ENCODE measurements around the gene PHACTR1. TPM values are rescaled to one million over a fixed set of nuclear protein-coding genes. Genes with fewer than 3 reads are reported as not detected.

Gene PHACTR1
- total RNA-seq, 4 donors from 2014 or later, result 1.2 to 3.2 (median 1.6) TPM; not detected in 1

DNA sequence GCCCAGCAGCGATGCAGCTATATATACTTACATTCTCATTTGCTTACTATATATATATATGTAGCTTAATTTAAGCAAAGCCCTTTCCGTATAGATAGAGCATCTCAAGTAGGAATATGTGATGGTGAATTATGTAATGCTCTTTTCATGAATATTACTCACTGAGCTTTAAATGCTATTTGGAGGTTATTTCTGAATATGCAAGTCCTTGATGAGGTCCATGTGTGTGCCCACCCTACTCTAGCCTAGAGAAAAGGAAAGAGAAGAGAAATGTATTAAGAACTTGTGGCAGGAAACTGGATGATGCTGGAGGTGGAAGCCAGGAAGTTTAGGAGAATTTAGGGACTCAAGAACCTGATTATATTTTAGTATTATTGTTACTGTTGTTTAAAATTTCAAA is 63.2 kb downstream of the PHACTR1 start:
- in situ Hi-C loops (cut with MboI; ENCODE audit: low pct_ligation_motif_present in 1 of 4, low pct_unique_long_range_greater_than_20kb in 1 of 4, low sequenced_read_pairs in 3 of 4), result no loop called here
- TF ChIP-seq, protein P1, sequence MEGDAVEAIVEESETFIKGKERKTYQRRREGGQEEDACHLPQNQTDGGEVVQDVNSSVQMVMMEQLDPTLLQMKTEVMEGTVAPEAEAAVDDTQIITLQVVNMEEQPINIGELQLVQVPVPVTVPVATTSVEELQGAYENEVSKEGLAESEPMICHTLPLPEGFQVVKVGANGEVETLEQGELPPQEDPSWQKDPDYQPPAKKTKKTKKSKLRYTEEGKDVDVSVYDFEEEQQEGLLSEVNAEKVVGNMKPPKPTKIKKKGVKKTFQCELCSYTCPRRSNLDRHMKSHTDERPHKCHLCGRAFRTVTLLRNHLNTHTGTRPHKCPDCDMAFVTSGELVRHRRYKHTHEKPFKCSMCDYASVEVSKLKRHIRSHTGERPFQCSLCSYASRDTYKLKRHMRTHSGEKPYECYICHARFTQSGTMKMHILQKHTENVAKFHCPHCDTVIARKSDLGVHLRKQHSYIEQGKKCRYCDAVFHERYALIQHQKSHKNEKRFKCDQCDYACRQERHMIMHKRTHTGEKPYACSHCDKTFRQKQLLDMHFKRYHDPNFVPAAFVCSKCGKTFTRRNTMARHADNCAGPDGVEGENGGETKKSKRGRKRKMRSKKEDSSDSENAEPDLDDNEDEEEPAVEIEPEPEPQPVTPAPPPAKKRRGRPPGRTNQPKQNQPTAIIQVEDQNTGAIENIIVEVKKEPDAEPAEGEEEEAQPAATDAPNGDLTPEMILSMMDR (IDR thresholded peaks at IDR 0.05), result no peak
- no peak for TF ChIP-seq POLR2AphosphoS5 (IDR thresholded peaks at IDR 0.05)
- no peak for TF ChIP-seq EP300 (IDR thresholded peaks at IDR 0.05; ENCODE audit: low read depth)
- no peak for TF ChIP-seq POLR2A (IDR thresholded peaks at IDR 0.05)
- H3K4me3 ChIP-seq, result no peak overlapping the region
- no peak for DNase-seq
- H3K36me3 ChIP-seq, result no peaks in the 10 kb centered on the region
- intact Hi-C loops (cut with DNase I; ENCODE audit: low total_unique reads), result no loop called here
- H3K27me3 ChIP-seq, result no peaks in the 10 kb centered on the region
- H3K27ac ChIP-seq, result no peak overlapping the region
- whole genome bisulfite sequencing, 2 donors (ENCODE audit: low coverage in 1 of 2), result 60 to 78% methylated on average over 2 of the region's 2 CpGs
- no peaks in the 10 kb centered on the region for H3K4me1 ChIP-seq
- no peaks in the 10 kb centered on the region for H3K9me3 ChIP-seq

DNA sequence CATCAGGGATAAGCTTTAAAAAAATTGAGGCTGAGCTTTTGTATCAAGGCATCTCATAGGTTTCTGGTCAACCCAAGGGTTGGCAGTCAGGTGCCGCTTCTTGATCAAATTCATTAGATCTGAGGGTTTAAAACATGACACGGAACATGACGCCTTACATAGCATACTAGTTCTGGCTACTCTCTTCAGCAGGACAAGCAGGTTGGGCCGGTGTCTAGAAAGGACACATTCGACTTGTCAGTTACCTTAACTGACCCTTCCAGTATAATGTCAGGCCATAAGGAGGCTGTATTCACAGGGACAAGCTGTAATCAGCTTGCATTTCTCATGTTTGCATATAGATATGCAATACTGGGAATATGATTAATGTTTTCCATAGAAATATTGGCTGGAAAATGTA is 65.6 kb downstream of the PHACTR1 start:
- in situ Hi-C loops (cut with MboI; ENCODE audit: low pct_ligation_motif_present in 1 of 4, low pct_unique_long_range_greater_than_20kb in 1 of 4, low sequenced_read_pairs in 3 of 4), result no loop called here
- Histone ChIP-seq H3K4me1 (no peaks in the 10 kb centered on the region), H3K4me3 (no peak overlapping the region), H3K27ac (no peak overlapping the region), H3K27me3 (no peaks in the 10 kb centered on the region), H3K36me3 (no peaks in the 10 kb centered on the region), H3K9me3 (no peaks in the 10 kb centered on the region)
- intact Hi-C loops (cut with DNase I; ENCODE audit: low total_unique reads), result no loop called here
- no peak for DNase-seq
- 86 to 92% methylated on average over 2 to 5 of the region's 5 CpGs for WGBS, 2 donors (ENCODE audit: low coverage in 1 of 2)
- TF ChIP-seq POLR2A (IDR thresholded peaks at IDR 0.05), result no peak
- no peak for TF ChIP-seq EP300 (IDR thresholded peaks at IDR 0.05; ENCODE audit: low read depth)
- TF ChIP-seq POLR2AphosphoS5 (IDR thresholded peaks at IDR 0.05), result no peak
- TF ChIP-seq, protein P1 (IDR thresholded peaks at IDR 0.05), result no peak

DNA sequence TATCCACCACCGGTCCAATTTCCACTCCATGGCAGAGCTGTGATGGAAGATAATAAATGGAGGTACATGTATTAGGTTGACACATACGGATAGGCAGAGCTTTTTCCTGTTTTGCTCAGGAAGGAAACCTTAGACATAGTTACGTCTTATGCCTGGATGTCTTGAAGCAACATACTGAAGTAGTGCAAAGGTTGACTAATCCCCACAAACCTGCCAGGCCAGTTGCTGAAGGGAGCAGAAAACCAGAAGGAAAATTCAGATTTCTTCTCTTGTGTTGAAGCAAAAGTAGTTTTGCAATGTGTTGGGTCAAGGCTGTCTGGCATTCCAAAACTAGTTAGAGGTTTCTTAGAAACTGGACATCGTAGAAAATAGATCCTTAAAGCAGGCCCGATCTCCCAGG is 68.7 kb downstream of the PHACTR1 start:
- TF ChIP-seq EP300 (IDR thresholded peaks at IDR 0.05; ENCODE audit: low read depth) (no peak), POLR2AphosphoS5 (IDR thresholded peaks at IDR 0.05) (no peak), POLR2A (IDR thresholded peaks at IDR 0.05) (no peak)
- TF ChIP-seq, protein P1 (IDR thresholded peaks at IDR 0.05), result no peak
- in situ Hi-C loops (cut with MboI; ENCODE audit: low pct_ligation_motif_present in 1 of 4, low pct_unique_long_range_greater_than_20kb in 1 of 4, low sequenced_read_pairs in 3 of 4) (no loop called here), intact Hi-C loops (cut with DNase I; ENCODE audit: low total_unique reads) (no loop called here)
- Histone ChIP-seq H3K9me3 (no peaks in the 10 kb centered on the region), H3K36me3 (no peaks in the 10 kb centered on the region), H3K4me3 (no peak overlapping the region), H3K4me1 (no peaks in the 10 kb centered on the region), H3K27ac (no peak overlapping the region), H3K27me3 (no peaks in the 10 kb centered on the region)
- WGBS, 2 donors (ENCODE audit: low coverage in 1 of 2), result 85 to 97% methylated on average over 5 of the region's 5 CpGs
- no peak for DNase-seq

DNA sequence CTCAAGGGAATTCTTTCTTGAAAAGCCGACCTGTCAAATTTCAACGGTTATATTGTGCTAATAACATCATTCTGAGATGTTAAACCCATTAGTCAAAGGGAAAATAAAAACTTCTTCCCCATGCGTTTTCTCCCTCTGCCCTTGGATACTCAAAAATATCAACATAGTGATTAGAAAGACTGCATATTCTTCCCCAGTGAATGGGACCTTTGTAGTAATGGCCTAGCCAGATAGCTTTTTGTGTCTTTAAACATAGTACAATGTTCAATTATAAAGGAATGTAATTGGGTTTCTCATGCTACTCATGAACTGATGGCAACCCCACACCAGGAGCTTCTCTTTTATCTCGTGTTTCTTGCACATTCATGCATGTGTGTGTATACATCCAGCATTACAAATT is 69.4 kb downstream of the PHACTR1 start:
- no peaks in the 10 kb centered on the region for H3K4me1 ChIP-seq
- no peak for DNase-seq
- no peak overlapping the region for H3K27ac ChIP-seq
- H3K4me3 ChIP-seq, result no peak overlapping the region
- H3K36me3 ChIP-seq, result no peaks in the 10 kb centered on the region
- intact Hi-C loops (cut with DNase I; ENCODE audit: low total_unique reads), result no loop called here
- H3K9me3 ChIP-seq, result no peaks in the 10 kb centered on the region
- no peaks in the 10 kb centered on the region for H3K27me3 ChIP-seq
- no peak for TF ChIP-seq POLR2A (IDR thresholded peaks at IDR 0.05)
- TF ChIP-seq EP300 (IDR thresholded peaks at IDR 0.05; ENCODE audit: low read depth), result no peak
- no peak for TF ChIP-seq POLR2AphosphoS5 (IDR thresholded peaks at IDR 0.05)
- TF ChIP-seq, protein P1 (IDR thresholded peaks at IDR 0.05), result no peak
- 67 to 77% methylated on average over 4 of the region's 4 CpGs for WGBS, 2 donors (ENCODE audit: low coverage in 1 of 2)
- in situ Hi-C loops (cut with MboI; ENCODE audit: low pct_ligation_motif_present in 1 of 4, low pct_unique_long_range_greater_than_20kb in 1 of 4, low sequenced_read_pairs in 3 of 4), result no loop called here
